ENCODE data around the gene CHAC2. TPM values are rescaled to one million over a fixed set of nuclear protein-coding genes. Genes with fewer than 3 reads are reported as not detected.

CHAC2 gene
- total RNA-seq, 1 donor from 2014 or later: 3.2 TPM

Other genes with a start within 250 kb of the CHAC2 start
- 16.1 TPM for gene ASB3, start 19.1 kb downstream of the CHAC2 start, total RNA-seq
- gene ERLEC1, start 19.2 kb downstream of the CHAC2 start, total RNA-seq: 38.7 TPM
- gene GPR75, start 92.2 kb downstream of the CHAC2 start, total RNA-seq: 4.4 TPM
- 92.3 TPM for gene PSME4, start 203.2 kb downstream of the CHAC2 start, total RNA-seq

All from ureter (tissue), 1 donor.